H9 (cell line): ENCODE measurements around the gene RIBC1. TPM values are rescaled to one million over a fixed set of nuclear protein-coding genes. Genes with fewer than 3 reads are reported as not detected.

Experiments used
- DNase-seq: peaks from one replicate; pipeline ENCODE4 v3.0.0-alpha.2; 2017
- H2AFZ ChIP-seq: one replicate; pipeline ENCODE4 v1.6.1; 2013; ENCODE audit warnings: mild to moderate bottlenecking, low read length, control low read depth, moderate library complexity
- H2AK5ac ChIP-seq: 2 replicates; pipeline ENCODE4 v1.6.1; 2013; ENCODE audit warnings: low read length, control low read depth, mixed read lengths; ENCODE audit not compliant: insufficient read length
- H2BK120ac ChIP-seq: one replicate; pipeline ENCODE4 v1.6.1; 2013; ENCODE audit warnings: low read depth, mild to moderate bottlenecking, low read length, control low read depth, inconsistent platforms; ENCODE audit not compliant: poor library complexity, severe bottlenecking
- H2BK12ac ChIP-seq: 2 replicates; pipeline ENCODE4 v1.6.1; 2013; ENCODE audit warnings: low read length, control low read depth, mixed read lengths, low read depth; ENCODE audit not compliant: insufficient read length
- H2BK15ac ChIP-seq: 2 replicates; pipeline ENCODE4 v1.6.1; 2013; ENCODE audit warnings: low read depth, low read length, control low read depth
- H2BK20ac ChIP-seq: one replicate; pipeline ENCODE4 v1.6.1; 2013; ENCODE audit warnings: low read depth, mild to moderate bottlenecking, low read length, control low read depth, inconsistent platforms; ENCODE audit not compliant: poor library complexity, severe bottlenecking
- H2BK5ac ChIP-seq: 2 replicates; pipeline ENCODE4 v1.6.1; 2013; ENCODE audit warnings: low read length, control low read depth, mixed read lengths; ENCODE audit not compliant: insufficient read length
- H3K14ac ChIP-seq: 2 replicates; pipeline ENCODE4 v1.6.1; 2013; ENCODE audit warnings: low read length, control low read depth; ENCODE audit not compliant: insufficient read depth
- H3K18ac ChIP-seq: 2 replicates; pipeline ENCODE4 v1.6.1; 2013; ENCODE audit warnings: low read depth, mild to moderate bottlenecking, mixed read lengths, low read length, control low read depth; ENCODE audit not compliant: insufficient read length
- H3K23ac ChIP-seq: 2 replicates; pipeline ENCODE4 v1.6.1; 2013; ENCODE audit warnings: low read length, control low read depth, mixed read lengths, low read depth; ENCODE audit not compliant: insufficient read length
- H3K23me2 ChIP-seq: 2 replicates; pipeline ENCODE4 v1.6.1; 2013; ENCODE audit warnings: low read depth, mild to moderate bottlenecking, mixed read lengths, low read length, control low read depth; ENCODE audit not compliant: insufficient read length, poor library complexity, severe bottlenecking
- H3K27ac ChIP-seq: 2 replicates; pipeline ENCODE4 v1.5.1; 2013; ENCODE audit warnings: low read length, control low read depth, mixed read lengths, low read depth; ENCODE audit not compliant: insufficient read length
- H3K27me3 ChIP-seq: 2 replicates; pipeline ENCODE4 v1.6.1; 2013; ENCODE audit warnings: low read length, control low read depth, inconsistent platforms; ENCODE audit not compliant: insufficient read depth
- H3K4ac ChIP-seq: 2 replicates; pipeline ENCODE4 v1.6.1; 2013; ENCODE audit warnings: low read depth, mild to moderate bottlenecking, control low read depth, inconsistent platforms, low read length, moderate library complexity
- H3K4me1 ChIP-seq: 2 replicates; pipeline ENCODE4 v1.6.1; 2013; ENCODE audit warnings: low read length, control low read depth, inconsistent platforms; ENCODE audit not compliant: insufficient read depth
- H3K4me2 ChIP-seq: 2 replicates; pipeline ENCODE4 v1.6.1; 2013; ENCODE audit warnings: low read length, control low read depth, mixed read lengths; ENCODE audit not compliant: insufficient read length, insufficient read depth
- H3K56ac ChIP-seq: 2 replicates; pipeline ENCODE4 v1.6.1; 2013; ENCODE audit warnings: low read depth, mild to moderate bottlenecking, mixed read lengths, low read length, control low read depth; ENCODE audit not compliant: insufficient read length
- H3K79me1 ChIP-seq: 2 replicates; pipeline ENCODE4 v1.6.1; 2013; ENCODE audit warnings: low read depth, mild to moderate bottlenecking, moderate library complexity, low read length, control low read depth, inconsistent platforms; ENCODE audit not compliant: insufficient read depth, poor library complexity, severe bottlenecking
- H3K79me2 ChIP-seq: 2 replicates; pipeline ENCODE4 v1.6.1; 2013; ENCODE audit warnings: low read length, control low read depth, inconsistent platforms; ENCODE audit not compliant: insufficient read depth
- H3K9ac ChIP-seq: 2 replicates; pipeline ENCODE4 v1.6.1; 2013; ENCODE audit warnings: low read length, control low read depth, mixed read lengths; ENCODE audit not compliant: insufficient read length; ENCODE audit errors: extremely low read depth
- H3K9me3 ChIP-seq: one replicate; pipeline ENCODE4 v1.6.1; 2013; ENCODE audit warnings: low read depth, low read length, inconsistent platforms; ENCODE audit not compliant: control insufficient read depth
- H3T11ph ChIP-seq: one replicate; pipeline ENCODE4 v1.6.1; 2013; ENCODE audit warnings: mild to moderate bottlenecking, low read length, control low read depth, inconsistent platforms
- H4K20me1 ChIP-seq: one replicate; pipeline ENCODE4 v1.6.1; 2013; ENCODE audit not compliant: control insufficient read depth, insufficient read length, insufficient read depth
- H4K5ac ChIP-seq: 2 replicates; pipeline ENCODE4 v1.6.1; 2013; ENCODE audit warnings: low read depth, mild to moderate bottlenecking, mixed read lengths, low read length, control low read depth; ENCODE audit not compliant: insufficient read length
- H4K8ac ChIP-seq: replicated peaks from 2 replicates; pipeline ENCODE4 v1.6.1; 2013; ENCODE audit warnings: low read length, control low read depth, mixed read lengths, low read depth; ENCODE audit not compliant: insufficient read length
- H4K91ac ChIP-seq: 2 replicates; pipeline ENCODE4 v1.6.1; 2013; ENCODE audit warnings: low read depth, mild to moderate bottlenecking, moderate library complexity, mixed read lengths, low read length, control low read depth; ENCODE audit not compliant: insufficient read length
- H3K27ac Mint-ChIP-seq, 3 experiments: 2 replicates in 2 of 3; 3 replicates in 1 of 3; pipeline ENCODE4 v1.8.0; 2020 to 2021; ENCODE audit warnings: mixed read lengths in 3 of 3, mild to moderate bottlenecking in 1 of 3, moderate library complexity in 1 of 3
- H3K27me3 Mint-ChIP-seq: 2 replicates; pipeline ENCODE4 v1.8.0; 2021; ENCODE audit warnings: low read depth, mild to moderate bottlenecking, moderate library complexity, mixed read lengths
- H3K36me3 Mint-ChIP-seq, 3 experiments: 2 replicates in 2 of 3; 3 replicates in 1 of 3; pipeline ENCODE4 v1.8.0; 2020 to 2021; ENCODE audit warnings: low read depth in 3 of 3, mixed read lengths in 3 of 3; ENCODE audit not compliant: insufficient read depth in 1 of 3
- H3K4me1 Mint-ChIP-seq, 2 experiments: 2 replicates each; pipeline ENCODE4 v1.8.0; 2020; ENCODE audit warnings: mixed read lengths in 2 of 2
- H3K4me3 Mint-ChIP-seq, 2 experiments: 2 replicates in 1 of 2; 3 replicates in 1 of 2; pipeline ENCODE4 v1.8.0; 2020 to 2021; ENCODE audit warnings: mild to moderate bottlenecking in 2 of 2, mixed read lengths in 2 of 2, moderate library complexity in 1 of 2
- H3K9me3 Mint-ChIP-seq, 2 experiments: 2 replicates in 1 of 2; 3 replicates in 1 of 2; pipeline ENCODE4 v1.8.0; 2020; ENCODE audit warnings: mild to moderate bottlenecking in 2 of 2, mixed read lengths in 2 of 2, moderate library complexity in 1 of 2
- WGBS: extraction: QIAGEN DNeasy Blood & Tissue Kit; methylation state at CpG from one replicate; pipeline ENCODE4 v1.1.7; 2013; ENCODE audit warnings: missing lambda C conversion rate, low lambda C conversion rate, mixed read lengths; ENCODE audit not compliant: insufficient read length; ENCODE audit errors: extremely low coverage; 5-methylcytosine and 5-hydroxymethylcytosine counted together
- total RNA-seq: library from RNA; stranded (reverse); gene quantifications from 2 replicates; pipeline ENCODE4 v1.2.1, GENCODE V29; 2021
- TF ChIP-seq, protein P1 (sequence below): fragments of 200-600 bp; sonication (generic); conservative IDR thresholded peaks from 3 replicates; pipeline ENCODE4 v1.8.0; 2021; ENCODE audit warnings: antibody characterized with exemption, mild to moderate bottlenecking

RIBC1 gene
- total RNA-seq, 1 experiment from 2014 or later, result 1.2 TPM

DNA sequence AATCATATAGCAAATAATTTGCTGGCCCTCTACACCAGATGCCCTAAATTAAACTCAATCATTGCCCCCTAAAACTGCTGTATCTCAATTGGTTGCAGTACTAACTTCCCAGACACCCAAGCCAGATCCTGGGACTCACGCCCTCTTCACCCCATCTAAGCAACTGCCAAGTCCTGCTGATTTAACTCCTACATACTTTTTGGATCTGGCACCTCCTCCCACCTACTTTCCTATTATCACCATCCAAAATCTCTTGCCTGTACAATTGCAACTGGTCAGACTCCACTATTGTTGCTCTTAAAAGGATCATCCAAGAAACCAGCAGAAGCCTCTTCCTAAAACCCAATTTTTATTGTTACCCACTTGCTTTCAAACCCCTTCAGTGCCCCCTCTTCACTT is 16.2 kb downstream of the RIBC1 start:
- H3K79me1 ChIP-seq, result no peaks in the 10 kb centered on the region
- H2BK5ac ChIP-seq, result no peak overlapping the region
- H3K9me3 Mint-ChIP-seq, result peaks cover 66 to 80% of the 10 kb centered on the region in 2 experiments
- no peak overlapping the region for H2BK20ac ChIP-seq
- H2BK12ac ChIP-seq, result no peak overlapping the region
- no peaks in the 10 kb centered on the region for H3K79me2 ChIP-seq
- H3K9me3 ChIP-seq, result peaks cover 31% of the 10 kb centered on the region
- no CpG with 5 or more reads among the region's 1 CpG for WGBS
- H3K4ac ChIP-seq, result no peak overlapping the region
- no peak for DNase-seq
- H3K4me1 Mint-ChIP-seq, result peaks cover 3 to 9% of the 10 kb centered on the region in 2 experiments; a peak in 3 of 4 replicates
- no peak overlapping the region for H2AK5ac ChIP-seq
- H4K91ac ChIP-seq, result no peak overlapping the region
- H2AFZ ChIP-seq, result no peak overlapping the region
- no peak overlapping the region for H3T11ph ChIP-seq
- no peak overlapping the region for H3K4me2 ChIP-seq
- H3K36me3 Mint-ChIP-seq, result peaks cover 0 to 2% (median 0%) of the 10 kb centered on the region in 3 experiments; a peak in 3 of 7 replicates
- H3K56ac ChIP-seq, result no peak overlapping the region
- H3K9ac ChIP-seq, result no peak overlapping the region
- no peak overlapping the region for H4K8ac ChIP-seq
- no peak overlapping the region for H3K18ac ChIP-seq
- H2BK120ac ChIP-seq, result no peak overlapping the region
- peaks cover 14% of the 10 kb centered on the region for H3K27me3 Mint-ChIP-seq
- TF ChIP-seq, protein P1, sequence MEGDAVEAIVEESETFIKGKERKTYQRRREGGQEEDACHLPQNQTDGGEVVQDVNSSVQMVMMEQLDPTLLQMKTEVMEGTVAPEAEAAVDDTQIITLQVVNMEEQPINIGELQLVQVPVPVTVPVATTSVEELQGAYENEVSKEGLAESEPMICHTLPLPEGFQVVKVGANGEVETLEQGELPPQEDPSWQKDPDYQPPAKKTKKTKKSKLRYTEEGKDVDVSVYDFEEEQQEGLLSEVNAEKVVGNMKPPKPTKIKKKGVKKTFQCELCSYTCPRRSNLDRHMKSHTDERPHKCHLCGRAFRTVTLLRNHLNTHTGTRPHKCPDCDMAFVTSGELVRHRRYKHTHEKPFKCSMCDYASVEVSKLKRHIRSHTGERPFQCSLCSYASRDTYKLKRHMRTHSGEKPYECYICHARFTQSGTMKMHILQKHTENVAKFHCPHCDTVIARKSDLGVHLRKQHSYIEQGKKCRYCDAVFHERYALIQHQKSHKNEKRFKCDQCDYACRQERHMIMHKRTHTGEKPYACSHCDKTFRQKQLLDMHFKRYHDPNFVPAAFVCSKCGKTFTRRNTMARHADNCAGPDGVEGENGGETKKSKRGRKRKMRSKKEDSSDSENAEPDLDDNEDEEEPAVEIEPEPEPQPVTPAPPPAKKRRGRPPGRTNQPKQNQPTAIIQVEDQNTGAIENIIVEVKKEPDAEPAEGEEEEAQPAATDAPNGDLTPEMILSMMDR, result no peak
- no peaks in the 10 kb centered on the region for H4K20me1 ChIP-seq
- no peak overlapping the region for H3K27ac Mint-ChIP-seq
- H2BK15ac ChIP-seq, result no peak overlapping the region
- H3K27ac ChIP-seq, result no peak overlapping the region
- no peak overlapping the region for H3K4me3 Mint-ChIP-seq
- H4K5ac ChIP-seq, result no peak overlapping the region
- no peaks in the 10 kb centered on the region for H3K27me3 ChIP-seq
- no peak overlapping the region for H3K14ac ChIP-seq
- no peak overlapping the region for H3K23ac ChIP-seq
- H3K4me1 ChIP-seq, result no peaks in the 10 kb centered on the region
- peaks cover 6% of the 10 kb centered on the region for H3K23me2 ChIP-seq
